NT2/D1 (cell line): Measurements from ENCODE around the gene CLP1.
"Not testable (repeated sequence)": the region's sequence is repeated elsewhere in the genome, so short reads cannot be mapped to it uniquely, and the experiment has no call there.

Experiments
- DNase-seq: peaks from one replicate; pipeline ENCODE4 v3.0.0-alpha.2; 2011; ENCODE audit warnings: low read depth, low spot score
- H3K27me3 ChIP-seq: 2 replicates; pipeline ENCODE4 v1.6.0; 2011; ENCODE audit warnings: mild to moderate bottlenecking; ENCODE audit not compliant: insufficient read length, insufficient read depth
- H3K36me3 ChIP-seq: 2 replicates; pipeline ENCODE4 v1.6.1; 2011; ENCODE audit warnings: mild to moderate bottlenecking, low read length, mixed read lengths; ENCODE audit not compliant: insufficient read depth, insufficient read length
- H3K4me1 ChIP-seq: 2 replicates; pipeline ENCODE4 v1.5.1; 2011; ENCODE audit not compliant: insufficient read depth, insufficient read length
- H3K4me3 ChIP-seq: 2 replicates; pipeline ENCODE4 v1.5.1; 2011; ENCODE audit warnings: low read depth; ENCODE audit not compliant: insufficient read length
- H3K9ac ChIP-seq: 2 replicates; pipeline ENCODE4 v1.6.0; 2011; ENCODE audit warnings: low read depth; ENCODE audit not compliant: insufficient read length
- H3K9me3 ChIP-seq: 2 replicates; pipeline ENCODE4 v1.5.1; 2011; ENCODE audit warnings: mild to moderate bottlenecking, low read length; ENCODE audit not compliant: insufficient read depth
- SUZ12 ChIP-seq: IDR thresholded peaks from 2 replicates; pipeline ENCODE4 v1.6.1; 2011; ENCODE audit not compliant: insufficient read length, insufficient read depth; ENCODE audit errors: extremely low read depth
- YY1 ChIP-seq: IDR thresholded peaks from 2 replicates; pipeline ENCODE4 v1.6.1; 2011; ENCODE audit not compliant: insufficient read length, insufficient read depth
- ZNF274 ChIP-seq: IDR thresholded peaks from 2 replicates; pipeline ENCODE4 v1.6.1; 2011; ENCODE audit warnings: mild to moderate bottlenecking, low read depth, low read length

Gene CLP1

DNA sequence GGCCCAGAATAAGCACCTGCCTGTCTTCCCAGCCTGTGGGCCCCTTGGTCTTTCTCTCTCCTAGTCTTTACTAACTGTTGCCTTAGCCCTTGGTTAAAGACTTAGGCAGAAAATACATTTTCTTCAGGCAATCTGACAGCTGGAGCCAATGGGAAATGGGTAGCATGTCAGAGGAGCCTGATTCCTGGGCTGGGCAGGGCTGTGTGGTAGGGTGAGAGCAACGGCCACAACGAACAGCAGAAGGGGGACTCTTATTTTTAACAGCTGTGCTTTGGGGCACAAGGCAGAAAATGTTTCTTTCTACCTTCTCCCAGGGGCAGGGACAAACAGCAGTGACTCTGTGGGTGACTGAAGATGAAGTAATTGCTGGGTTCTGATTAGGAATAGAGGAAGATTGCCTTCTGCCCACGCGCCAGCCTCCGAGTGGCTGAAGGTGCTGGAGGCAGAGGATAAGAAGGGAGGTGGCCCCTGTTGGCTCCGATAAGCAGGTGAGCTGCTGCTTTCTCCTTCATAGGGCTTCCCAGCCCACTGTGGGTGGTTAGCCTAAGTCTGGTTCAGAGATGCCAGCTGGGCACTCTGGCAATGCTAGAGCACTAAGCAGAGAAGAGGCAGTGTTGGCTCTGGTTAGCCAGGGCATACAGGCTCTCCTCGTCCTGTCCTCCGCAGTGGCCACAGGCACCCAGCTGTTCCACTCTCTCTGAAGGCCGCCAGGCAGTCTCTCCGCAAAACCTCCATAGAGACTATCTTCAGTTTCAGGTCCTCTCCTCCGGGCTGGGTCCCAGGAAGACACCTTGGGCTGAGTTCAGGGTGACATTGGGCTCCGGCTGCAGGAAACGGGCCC lies 9.4 kb upstream of the CLP1 start:
- H3K27me3 ChIP-seq, result no peaks in the 10 kb centered on the region
- peak overlapping the region; percentile 67 for H3K9ac ChIP-seq
- TF ChIP-seq ZNF274 (no peak), SUZ12 (no peak), YY1 (no peak)
- H3K9me3 ChIP-seq, result no peaks in the 10 kb centered on the region
- H3K36me3 ChIP-seq, result peaks cover 26% of the 10 kb centered on the region
- DNase-seq, result no peak
- peaks cover 31% of the 10 kb centered on the region for H3K4me1 ChIP-seq
- H3K4me3 ChIP-seq, result no peak overlapping the region

DNA sequence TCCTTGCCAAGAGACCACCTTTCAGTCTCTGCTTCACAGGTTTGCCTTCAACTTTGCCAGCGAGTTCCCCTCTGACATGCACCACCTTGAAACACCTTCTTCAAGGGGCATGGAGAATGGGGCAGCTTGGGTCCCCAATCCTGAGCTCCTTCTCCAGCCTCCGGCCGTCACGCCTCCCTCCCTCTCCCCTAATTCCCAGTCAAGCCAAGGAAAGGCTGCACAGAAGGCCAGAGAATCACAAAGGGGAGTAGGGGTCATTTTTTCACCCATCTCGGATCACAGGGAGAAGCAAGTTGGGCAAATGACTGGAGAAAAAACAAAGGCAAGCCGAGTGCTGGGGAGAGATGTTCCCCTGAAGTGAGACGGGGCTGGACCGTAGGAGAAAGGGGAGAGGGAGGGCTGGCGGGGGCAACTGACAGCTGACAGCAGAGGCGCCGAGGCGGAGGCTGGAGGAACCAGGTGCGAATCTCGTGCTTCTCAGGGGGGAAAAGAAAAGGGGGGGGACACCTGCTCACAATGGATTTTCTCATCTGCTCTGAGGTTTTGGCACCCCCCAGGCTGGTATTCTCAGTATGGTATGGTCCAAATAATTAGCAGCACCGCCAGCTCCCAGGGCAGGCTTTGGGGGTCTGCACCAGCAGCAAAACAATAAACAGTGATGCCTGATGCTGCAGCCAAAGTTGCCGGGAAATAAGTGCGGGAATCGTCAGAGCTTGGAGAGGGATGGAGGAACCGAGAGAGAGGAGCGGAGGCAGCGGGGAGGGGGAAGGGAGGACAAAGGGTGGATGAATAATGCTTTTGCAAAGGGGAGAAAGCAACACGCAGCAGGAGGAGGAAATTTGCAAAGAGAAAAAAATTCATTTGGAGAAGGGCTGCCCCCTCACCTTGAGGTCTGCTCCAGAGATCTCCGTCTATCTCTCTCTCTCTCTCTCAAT lies 8.5 kb upstream of the CLP1 start:
- no peak overlapping the region for H3K4me3 ChIP-seq
- no peaks in the 10 kb centered on the region for H3K27me3 ChIP-seq

DNA sequence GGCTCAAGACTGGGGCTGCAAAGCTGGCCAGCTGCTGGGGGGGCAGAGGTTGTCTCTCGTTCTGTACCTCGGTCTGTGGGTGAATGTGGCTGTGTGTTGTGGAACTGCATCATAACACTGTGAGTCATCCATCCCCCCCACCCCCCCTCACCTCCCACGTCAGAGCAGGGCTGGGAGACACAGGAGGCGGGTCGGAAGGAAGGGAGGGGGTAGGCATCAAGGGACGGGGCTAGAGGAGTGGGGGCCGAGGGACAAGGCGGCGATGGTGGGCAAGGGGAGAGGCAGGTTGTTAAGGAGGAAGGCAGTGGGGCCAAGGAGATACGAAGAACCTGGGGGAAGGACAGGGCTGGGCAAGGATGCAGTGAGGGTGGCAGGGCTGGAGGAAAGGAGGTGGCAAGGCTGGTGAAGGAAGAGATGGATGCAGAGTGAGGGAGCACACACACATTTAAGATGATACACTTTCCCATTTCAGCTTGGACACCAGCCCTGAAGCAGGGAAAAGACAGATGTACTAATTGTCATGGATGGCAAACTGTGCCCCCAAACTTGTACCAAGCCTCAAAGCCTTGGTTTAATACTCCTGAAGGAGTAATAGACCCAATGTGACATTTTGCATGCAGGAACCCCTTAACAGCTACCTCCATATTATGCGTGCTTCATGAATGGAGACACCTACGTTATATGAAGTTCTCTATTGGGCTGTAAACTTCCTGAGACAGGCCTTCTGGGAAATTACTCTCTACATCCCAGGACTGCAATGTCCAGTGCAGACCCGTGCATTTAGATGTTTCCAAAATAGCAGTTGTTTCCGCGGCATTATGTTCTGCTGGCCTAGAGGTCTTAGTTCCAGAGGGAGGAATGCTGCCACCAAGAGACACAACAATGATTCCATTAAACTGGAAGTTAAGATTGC lies 7.5 kb upstream of the CLP1 start, which contains the start of gene YPEL4:
Gene YPEL4 (minus strand): TSS at position 87 of the 913 bp plus-strand sequence. CDS start 2,805 bp downstream, outside the sequence.
- peaks cover 18% of the 10 kb centered on the region for H3K36me3 ChIP-seq
- H3K9ac ChIP-seq, result peak within 1 kb of the TSS; percentile 72
- TF ChIP-seq SUZ12, result no peak
- TF ChIP-seq ZNF274, result no peak
- TF ChIP-seq YY1, result no peak
- DNase-seq, result peak; percentile 82
- peaks cover 31% of the 10 kb centered on the region for H3K4me1 ChIP-seq
- no peaks in the 10 kb centered on the region for H3K27me3 ChIP-seq
- H3K4me3 ChIP-seq, result peak within 1 kb of the TSS; percentile 18
- no peaks in the 10 kb centered on the region for H3K9me3 ChIP-seq

More for the DNA sequence above, 8.5 kb upstream of the CLP1 start:
- TF ChIP-seq YY1, result no peak
- no peak for TF ChIP-seq ZNF274
- TF ChIP-seq SUZ12, result no peak
- H3K36me3 ChIP-seq, result peaks cover 20% of the 10 kb centered on the region
- H3K9me3 ChIP-seq, result no peaks in the 10 kb centered on the region
- peak overlapping the region; percentile 67 for H3K9ac ChIP-seq
- DNase-seq, result peak; percentile 76
- H3K4me1 ChIP-seq, result peaks cover 31% of the 10 kb centered on the region

DNA sequence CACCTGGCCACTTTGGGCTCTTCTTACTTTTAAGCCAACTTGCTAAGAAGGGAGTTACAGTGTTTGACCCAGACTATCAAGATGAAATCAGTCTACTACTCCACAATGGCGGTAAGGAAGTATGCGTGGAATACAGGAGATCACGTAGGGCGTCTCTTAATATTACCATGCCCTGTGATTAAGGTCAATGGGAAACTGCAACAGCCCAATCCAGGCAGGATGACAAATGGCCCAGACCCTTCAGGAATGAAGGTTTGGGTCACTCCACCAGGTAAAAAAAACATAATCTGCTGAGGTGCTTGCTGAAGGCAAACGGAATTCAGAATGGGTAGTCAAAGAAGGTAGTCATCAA lies 6.8 kb upstream of the CLP1 start:
- no peak for TF ChIP-seq YY1
- TF ChIP-seq SUZ12, result no peak
- peaks cover 12% of the 10 kb centered on the region for H3K36me3 ChIP-seq
- H3K27me3 ChIP-seq, result no peaks in the 10 kb centered on the region
- H3K9me3 ChIP-seq, result no peaks in the 10 kb centered on the region
- DNase-seq, result no peak
- peaks cover 27% of the 10 kb centered on the region for H3K4me1 ChIP-seq
- H3K9ac ChIP-seq, result no peak overlapping the region
- H3K4me3 ChIP-seq, result no peak overlapping the region

DNA sequence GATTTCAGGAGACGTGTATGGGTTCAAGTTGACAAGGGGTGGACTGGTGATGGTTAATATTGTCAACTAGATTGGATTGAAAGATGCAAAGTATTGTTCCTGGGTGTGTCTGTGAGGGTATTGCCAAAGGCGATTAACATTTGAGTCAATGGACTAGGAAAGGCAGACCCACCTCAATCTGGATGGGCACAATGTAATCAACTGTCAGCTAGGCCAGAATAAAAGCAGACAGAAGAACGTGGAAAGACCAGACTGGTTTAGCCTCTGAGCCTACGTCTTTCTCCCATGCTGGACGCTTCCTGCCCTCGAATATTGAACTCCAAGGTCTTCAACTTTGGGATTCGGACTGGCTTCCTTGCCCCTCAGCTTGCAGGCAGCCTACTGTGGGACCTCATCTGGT lies 6.2 kb upstream of the CLP1 start:
- DNase-seq, result no peak
- TF ChIP-seq SUZ12 (no peak), ZNF274 (no peak), YY1 (no peak)
- Histone ChIP-seq H3K9ac (no peak overlapping the region), H3K4me1 (peaks cover 22% of the 10 kb centered on the region), H3K27me3 (peaks cover under 1% of the 10 kb centered on the region), H3K9me3 (no peaks in the 10 kb centered on the region), H3K36me3 (peaks cover 5% of the 10 kb centered on the region), H3K4me3 (no peak overlapping the region)

DNA sequence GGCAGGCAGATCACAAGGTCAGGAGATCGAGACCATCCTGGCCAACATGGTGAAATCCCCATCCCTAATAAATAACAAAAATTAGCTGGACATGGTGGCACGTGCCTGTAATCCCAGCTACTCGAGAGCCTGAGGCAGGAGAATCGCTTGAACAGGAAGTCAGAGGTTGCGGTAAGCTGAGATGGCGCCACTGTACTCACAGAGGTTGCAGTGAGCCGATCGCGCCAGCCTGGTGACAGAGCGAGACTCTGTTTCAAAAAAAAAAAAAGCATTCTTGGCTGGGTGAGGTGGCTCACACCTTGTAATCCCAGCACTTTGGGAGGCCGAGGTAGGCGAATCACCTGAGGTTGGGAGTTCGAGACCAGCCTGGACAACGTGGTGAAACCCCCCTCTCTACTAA lies 5.3 kb upstream of the CLP1 start:
- not testable (repeated sequence) for H3K4me3 ChIP-seq, H3K36me3 ChIP-seq, H3K9me3 ChIP-seq, H3K9ac ChIP-seq, DNase-seq, H3K27me3 ChIP-seq
- peaks cover 15% of the 10 kb centered on the region for H3K4me1 ChIP-seq
